Activated CD4-positive, CD25-positive, alpha-beta regulatory T cell treated with anti-CD3 and anti-CD28 coated beads, Interleukin-2, amount 50 U/mL, for 72 hours (primary cell): ENCODE results near the gene CDH4.

Experiments
- DNase-seq: peaks from one replicate; pipeline ENCODE4 v3.0.0; 2021

CDH4 gene

DNA sequence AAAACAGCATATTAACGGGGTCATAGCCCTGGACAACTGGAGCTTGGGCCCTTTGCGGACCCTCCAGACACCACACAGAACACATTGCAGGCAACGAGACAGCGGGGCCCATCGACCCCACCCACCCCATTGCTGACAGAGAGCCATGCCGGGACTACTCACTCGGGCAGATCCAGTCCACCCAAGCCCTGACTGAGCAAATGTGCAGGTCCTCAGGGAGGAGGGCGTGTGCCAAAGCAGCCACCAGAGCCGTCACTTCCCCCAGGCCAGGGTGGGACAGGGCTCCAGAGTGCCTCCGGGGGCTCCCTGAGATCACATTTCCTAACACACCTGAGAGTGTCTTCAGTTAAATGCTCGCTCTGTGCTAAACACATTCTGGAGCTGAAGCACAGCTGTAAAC, 114.9 kb downstream of the CDH4 start:
- DNase-seq: no peak

DNA sequence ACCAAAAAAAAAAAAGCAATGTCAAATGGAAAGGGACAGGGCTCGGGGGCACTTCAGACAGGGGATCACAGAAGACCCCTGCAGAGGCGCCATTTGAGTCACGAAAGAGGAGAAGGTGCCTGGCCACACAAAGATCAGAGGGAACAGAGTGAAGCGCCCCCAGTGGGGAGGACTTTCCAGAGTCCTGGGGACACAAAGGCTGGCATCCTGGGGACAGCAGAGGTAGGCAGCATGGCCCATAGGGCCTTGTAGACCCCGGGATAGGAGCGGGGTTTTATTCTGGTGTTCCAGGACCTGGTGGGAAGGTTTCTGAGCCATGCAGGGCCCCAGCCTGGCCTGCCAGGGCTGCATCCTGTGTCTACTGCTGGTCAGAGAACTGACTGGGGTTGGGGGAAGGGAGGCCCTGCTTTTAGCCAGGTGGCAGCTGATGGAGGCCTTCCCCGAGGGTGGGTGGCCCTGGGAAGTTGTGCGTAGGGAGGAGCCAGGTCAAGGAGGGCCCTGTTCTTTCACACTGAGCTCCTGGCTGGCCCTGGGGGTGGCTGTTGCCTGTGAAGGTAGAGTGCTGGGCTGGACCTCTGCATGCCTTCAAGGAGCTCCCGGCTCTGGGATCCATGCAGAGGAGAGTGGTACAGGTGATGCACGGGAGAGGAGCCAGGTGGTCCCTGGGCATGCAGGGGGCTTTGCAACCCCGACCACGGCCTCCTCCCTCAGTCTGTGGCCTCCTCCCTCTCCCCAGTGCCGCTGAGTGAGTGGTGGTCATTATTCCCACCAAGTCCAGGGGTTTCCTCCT, 117.9 kb downstream of the CDH4 start:
- DNase-seq: no peak

DNA sequence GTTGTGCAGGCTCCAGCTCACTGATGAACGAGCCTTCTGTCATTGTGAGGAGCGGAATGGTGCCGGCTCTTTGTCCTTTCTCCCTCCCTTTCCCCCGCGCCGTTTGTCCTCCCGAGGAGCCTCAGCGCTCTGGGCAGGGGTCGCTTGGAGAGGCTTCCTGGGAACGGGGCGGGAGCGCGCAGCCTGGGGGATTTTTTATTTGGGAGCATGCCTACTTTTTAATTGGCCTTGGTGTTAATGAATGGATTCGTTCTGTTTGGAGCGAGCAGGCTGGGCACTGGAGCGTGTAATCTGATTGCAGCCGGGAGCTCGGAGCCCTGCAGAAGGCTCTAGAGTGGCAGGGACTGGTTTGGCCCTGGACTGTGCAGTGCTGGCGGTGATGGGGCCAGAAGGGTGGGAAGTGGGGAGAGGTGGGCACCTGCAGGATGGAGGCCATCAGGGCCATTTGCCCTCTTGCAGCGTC, 118.8 kb downstream of the CDH4 start:
- DNase-seq: no peak

DNA sequence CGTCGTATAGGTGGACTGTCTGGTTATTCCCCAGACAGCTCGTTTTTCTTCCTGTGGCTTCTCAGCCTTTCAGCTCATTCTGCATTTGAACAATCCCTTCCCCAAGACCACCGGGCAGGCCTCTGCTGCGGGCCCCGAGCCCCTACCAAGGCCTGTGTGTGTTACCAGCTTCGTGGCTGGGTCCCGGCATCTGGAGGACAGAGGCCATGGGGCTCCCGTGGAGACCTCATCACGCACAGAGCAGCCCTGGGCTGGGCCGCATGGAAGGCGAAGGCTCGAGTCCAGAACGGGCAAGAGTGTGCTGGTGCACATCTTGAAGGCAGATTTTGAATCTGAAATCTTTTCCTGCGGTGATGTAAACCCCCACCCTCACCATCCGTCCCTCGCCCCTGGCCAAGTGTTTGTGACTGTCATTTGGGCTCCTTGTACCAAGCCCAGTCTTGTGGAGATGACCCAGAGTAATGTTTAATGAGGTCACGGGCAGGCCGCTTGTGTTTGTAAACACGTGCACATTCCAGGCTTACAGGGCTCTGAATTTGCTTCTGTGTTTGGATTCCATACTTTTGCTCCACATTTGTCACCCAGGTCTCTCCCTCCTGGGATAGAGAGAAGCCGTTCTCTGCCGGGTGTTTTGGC, 119.6 kb downstream of the CDH4 start:
- DNase-seq: no peak

DNA sequence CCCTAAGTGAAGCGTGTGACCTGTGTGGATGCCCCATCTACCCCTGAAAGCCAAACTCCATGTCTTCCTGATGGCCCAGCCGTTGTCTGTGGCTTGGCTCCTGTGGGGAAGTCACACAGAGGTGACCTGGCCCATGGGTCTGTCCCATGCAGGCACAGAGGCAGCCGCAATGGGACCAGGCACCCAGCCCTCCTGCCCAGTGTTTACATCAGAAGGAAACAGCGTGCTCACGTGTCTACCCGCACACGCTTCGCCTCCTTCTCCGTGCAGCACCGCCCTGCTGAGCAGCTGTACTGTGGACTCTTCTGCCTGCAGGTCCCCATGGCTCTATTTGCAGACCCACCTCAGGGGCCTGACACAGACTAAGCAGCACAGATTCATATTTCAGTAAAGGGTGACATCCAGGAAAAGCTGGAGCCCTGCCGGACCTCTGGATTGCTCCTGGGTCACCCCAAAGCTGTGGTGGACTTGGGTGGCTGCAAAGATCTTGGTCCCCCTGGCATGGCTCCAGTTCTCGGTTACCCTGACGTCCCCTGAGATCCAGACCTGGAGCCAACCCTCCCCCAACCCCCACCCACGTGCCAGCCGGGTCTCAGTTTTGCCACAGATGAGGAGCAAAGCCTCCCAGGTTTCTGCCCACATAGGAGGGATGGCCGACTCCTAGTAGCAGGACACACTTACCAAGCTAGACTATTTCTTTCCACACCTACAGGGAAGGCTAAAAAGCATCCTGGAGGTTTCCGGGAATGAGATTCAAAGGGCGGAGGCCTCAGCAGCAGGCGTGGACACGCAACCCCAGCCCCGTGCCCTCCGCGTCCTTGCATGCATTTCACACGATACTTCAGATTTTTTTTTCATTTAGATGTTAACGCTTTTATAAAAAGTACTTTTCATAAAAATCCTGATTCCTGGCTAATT, 120.3 kb downstream of the CDH4 start:
- no peak for DNase-seq

DNA sequence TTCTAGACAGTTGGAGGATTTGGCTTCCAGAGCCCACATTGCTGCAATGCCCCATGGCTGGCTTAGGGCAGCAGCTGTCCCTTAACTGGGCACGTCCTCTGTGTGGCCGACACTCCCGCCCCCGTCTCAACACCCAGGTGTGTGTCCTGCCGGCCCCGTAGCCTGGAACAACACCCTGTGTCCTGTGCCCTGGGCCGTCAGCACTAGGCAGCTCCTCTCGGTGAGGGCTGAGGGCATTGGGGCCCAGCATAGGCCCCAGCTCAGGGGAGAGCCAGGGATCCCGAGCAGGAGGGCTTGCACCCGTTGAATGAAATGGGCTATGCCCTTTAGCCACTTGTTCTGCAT, 121.0 kb downstream of the CDH4 start:
- DNase-seq: no peak

DNA sequence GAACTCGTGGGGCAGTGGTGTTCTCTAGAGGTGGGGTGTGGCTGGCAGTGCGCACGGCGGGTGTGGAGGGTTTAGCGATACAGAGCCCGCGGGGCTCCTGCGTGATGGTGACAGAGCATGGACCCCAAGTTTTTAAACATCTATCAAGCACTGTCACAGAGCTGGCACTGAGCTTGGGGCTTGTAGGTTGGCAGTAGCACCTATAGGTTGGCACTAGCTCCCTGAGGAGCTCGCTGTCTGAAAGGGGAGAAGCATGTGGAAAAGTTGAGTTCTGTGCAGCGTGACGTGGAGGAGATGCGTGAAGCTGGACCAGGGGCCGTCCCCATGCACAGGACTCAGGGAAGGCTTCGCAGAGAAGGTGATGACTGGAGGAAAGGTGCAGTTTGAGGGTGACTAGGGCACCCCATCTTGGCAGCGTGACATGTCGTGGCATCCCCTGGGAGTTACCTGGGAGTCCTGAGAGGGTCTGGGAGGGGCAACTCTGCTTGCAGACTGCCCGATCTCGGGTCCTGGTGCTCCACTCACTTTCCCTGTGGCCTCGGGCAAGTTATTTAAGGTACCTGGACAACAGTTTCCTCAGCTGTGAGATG, 122.0 kb downstream of the CDH4 start:
- DNase-seq: no peak

DNA sequence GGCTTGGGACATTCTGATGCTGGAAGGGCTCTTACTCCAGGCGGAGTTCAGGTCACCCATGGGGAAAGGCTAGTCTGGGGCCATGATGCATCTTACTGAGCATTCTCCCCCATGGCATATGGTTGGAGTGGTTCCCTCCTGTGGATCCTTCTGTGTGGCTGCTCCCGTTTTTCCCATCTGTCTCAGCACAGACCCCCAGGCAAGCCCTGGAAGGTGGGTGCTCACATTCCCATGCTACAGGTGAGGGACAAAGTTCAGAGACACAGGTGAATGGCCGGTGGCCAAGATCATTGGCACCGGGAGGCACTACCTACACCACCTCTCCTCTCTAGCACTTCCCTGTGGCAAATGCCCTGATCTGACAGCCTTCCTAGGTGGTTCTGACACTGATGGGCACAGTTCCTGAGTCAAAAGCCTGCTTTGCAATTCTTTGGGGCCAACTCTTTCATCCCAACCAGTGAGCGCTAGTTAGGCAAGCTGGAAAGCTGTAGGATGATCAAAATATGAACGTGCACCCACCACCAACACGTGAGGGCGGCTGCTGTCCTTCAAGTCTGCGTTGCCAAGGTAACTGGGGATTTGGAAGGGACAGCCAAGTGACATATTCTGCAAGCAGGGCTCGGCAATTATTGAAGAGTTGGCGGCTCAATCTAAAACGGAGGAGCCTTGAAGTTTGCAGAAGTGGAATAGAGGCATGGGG, 124.6 kb downstream of the CDH4 start:
- DNase-seq: no peak

DNA sequence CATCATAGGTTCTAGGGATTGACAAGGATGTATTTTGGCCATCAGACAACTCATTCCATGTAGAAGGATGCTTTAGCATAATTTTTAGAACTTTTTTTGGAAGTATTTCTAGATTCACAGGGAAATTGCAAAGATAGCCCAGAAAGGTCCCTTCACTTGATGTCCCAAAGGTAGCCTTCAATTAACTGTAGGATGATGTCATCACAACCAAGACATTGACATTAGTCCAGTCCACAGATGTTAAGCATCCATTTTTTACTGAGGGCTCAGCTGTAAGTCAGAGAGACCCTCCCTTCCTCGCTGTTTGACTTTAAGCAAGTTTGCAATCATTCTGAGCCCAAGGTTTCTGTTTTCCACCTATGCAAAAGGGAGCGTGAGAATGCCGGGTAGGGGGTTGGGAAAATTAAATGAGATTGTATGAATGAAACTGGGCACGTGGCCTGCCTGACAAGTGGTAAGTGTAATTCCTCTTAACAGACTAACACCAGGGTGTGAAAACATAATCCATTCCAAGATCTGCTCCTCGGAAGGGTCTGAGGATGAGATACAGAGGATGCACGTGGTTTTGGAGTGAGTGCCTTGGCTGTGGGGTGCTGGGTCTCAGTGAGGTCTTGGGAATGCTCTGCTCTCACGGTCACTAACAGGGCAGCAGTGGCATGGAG, 126.8 kb downstream of the CDH4 start:
- no peak for DNase-seq

DNA sequence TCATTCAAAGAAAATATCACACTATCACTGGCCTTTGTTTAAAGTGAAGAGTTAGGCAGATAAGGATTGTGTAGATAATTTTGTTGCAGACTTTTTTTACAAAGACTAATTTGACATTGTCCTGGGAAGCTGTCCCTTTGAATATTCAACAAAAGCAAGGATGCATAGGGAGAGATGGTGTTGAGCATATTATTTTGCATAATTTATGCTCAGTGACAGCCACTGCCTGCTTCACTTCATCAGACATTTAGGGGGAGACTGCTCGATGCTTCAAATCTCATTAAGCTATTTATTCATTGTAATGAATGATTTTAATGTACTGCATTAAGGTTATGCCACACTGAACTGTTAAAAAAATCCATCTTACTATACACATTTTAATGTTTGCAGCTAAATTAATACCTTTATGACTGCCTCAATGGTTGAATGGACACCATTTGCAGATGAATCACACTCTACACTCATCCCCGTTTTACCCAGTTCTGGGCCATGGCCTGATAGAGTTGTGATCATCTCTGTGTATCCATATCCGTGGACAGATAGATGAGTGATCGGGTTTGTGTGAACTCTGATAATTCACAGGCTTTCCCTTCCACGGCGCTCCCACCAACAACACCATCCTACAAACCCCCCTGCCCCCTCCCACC, 128.0 kb downstream of the CDH4 start:
- no peak for DNase-seq

DNA sequence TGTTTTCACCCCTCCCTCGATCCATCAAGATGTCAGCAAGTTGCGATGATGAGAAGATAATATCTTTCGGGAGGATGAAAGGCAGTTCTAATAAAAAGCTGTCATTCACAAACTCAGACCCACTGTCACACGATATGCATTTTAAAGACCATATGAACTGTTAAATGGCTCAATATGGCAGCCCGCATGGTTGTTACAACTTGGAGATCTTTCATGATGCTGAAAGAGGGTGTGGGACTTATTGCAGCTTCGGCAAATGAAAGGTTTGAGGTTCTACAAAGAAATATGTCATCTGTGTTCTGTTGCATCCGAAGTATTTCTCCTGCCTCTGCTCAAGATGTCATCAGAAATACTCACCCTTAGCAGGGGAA, 128.5 kb downstream of the CDH4 start:
- DNase-seq: no peak

DNA sequence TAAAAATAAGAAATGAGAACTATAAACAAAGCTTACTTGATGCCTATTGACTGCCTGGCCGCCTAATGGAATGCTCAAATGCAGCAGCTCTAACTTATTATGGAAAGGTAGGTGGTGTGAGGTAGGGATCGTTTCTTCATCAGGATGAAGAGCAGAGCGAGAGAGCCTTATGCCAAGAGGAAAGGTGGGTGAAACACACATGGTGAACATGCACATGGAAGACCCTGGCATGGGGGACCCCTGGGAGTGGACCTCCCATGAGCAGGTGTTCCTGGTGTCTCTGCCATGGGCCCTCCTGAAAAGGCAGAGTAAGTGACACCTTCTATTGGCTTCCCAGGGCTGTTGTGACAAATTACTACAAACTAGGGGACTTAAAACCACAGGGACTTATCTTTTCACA, 130.1 kb downstream of the CDH4 start:
- no peak for DNase-seq

DNA sequence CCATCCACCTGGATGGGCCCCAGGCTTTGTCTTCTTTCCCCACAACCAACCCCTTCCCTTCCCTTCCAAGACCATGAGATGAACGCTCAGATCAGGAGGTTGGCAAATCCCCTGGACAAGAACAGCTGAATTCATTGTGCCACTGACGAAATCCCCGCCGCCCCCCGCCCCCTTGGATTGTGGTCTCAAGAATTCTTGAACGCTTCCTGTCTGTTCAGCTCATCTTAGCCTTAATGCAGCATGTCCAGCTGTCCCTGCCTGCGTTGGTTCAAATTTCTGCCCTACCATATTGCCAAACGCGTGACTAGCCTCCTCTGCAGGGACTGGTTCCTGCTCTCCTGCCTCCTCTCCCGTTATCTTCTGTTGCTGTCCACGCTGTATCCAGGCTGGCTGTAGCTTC, 133.2 kb downstream of the CDH4 start:
- no peak for DNase-seq

DNA sequence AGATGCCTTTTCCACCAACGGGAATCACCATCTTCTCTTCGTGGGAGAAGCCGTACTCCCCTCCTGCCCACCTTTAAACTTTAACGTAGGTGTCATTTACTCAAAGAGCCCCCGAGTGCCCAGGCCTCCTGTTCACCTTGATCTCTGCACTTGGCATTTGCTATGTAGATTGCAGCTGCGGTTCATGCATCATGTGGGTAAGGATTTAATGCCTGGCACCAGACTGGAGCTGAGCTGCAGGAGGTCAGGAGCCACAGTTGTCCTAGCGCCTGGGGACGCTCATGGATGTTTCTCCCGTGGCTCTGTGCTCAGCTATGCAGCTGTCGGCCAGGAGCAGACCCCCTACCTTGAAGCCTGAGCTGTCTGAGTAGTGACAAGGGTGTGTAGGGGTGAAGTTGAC, 133.7 kb downstream of the CDH4 start:
- no peak for DNase-seq

DNA sequence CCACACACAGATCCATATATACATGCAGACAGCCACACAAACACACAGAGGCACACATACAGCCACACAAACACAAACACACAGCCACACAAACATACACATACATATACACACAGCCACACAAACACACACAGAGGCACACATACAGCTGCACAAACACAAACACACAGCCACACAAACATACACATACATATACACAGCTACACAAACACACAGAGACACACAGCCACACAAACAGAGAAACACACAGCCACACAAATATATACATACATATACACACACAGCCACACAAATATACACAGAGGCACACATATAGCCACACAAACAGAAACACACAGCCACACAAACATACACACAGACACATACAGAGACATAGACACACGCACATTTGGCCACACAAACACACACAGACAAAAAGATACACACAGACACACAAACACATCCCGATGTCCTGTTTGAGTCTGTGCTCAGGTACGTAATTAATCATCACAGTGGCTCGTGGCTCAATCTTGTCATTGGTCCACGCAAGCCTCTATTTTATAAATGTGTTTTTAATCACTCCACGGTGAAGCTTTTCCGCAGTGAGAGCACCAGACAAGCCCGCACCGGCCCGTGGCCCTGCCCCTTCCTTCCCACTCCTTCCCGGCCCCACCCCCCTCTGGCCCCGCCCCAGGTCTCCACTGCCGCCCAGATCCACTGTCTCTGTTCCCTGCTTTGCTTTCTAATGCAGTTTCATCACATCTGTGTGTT, 135.3 kb downstream of the CDH4 start:
- no peak for DNase-seq

DNA sequence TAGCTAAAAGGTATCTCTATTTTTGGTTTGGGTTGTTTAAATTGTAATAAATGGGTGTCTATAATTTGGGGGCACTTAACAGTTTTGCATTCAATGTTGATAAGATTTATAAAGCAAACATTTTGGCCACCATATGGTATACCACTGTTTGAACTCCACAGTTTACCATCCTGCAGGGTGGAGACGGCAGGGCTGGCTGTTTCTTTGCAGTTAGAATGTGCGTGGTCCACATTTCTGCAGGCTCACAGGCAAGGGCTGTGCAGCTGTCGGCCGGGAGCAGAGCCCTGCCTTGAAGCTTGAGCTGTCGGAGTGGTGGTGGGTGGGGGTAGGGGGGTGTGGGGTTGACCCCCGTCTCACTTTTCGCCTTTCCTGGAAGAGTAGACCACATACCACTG, 135.9 kb downstream of the CDH4 start:
- DNase-seq: no peak

DNA sequence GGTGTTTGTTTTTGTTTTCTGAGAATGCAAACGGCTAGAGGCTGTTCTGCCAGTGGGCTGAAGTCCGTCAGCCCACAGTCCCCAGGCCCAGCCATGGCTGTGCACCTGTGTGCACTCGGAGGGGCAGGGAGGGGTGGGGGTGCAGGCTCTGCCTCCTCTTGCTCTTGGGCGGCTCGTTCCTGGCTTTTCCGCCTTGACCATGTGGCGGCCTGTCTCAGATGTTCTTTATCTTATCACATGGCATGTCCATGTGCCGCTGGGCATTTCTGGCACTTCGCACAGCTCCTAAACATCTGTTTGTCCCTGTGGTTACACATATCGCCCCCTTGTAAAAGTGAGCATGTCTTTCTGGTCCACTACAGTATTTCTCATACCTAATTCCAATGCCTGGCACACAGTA, 137.0 kb downstream of the CDH4 start:
- DNase-seq: no peak

DNA sequence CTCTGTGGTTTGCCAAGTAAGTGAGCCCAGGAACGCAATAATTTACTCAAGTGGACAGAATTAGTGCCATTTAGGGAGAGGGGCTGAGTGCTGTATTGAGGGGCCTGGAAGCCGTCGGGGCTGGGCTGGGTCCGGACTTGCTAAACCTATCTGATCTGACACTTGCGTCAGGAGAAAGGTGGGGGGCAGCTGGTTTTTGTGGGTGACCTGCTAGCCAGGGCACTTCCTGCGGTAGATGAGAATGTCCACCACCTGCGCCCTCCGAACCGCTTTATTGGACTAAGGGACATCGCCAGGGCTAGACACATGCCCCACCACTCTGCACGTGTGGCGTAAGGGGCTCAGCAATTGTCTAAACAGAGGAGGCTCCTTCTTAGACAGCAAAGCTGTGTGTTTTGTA, 139.1 kb downstream of the CDH4 start:
- no peak for DNase-seq

DNA sequence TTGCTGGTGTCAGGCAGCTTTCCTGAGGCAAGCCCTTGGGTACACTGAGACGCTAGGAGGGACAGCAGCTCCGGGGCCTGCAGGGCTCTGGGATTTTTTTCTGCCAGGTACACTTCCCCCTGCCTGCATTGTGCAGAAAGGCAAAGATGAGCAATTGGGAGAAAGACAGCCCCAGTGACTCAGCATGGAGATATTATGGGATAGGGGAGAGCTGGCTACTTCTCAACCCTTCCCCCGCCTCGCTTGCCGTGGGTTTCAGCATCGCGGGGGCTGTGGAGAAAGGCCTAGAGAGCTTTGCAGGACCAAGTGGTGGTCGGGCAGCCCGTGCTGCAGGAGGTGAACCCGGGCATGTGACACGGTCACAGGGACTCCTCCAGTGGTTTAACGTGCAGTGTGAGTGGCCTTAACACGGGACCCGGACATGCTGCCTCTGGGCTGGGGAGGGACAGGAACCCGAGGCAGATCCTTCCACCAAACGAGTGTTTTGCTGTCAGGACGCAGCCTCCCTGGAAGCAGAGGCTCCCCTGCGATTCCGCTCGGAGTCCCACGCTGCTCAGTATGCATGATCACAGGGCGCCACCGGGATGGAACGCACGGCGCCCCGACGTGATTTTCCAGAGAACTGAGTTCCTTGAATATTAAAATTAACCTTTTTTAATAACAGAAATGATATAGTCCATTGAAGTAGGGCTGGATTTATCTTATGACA, 139.9 kb downstream of the CDH4 start:
- DNase-seq: no peak

DNA sequence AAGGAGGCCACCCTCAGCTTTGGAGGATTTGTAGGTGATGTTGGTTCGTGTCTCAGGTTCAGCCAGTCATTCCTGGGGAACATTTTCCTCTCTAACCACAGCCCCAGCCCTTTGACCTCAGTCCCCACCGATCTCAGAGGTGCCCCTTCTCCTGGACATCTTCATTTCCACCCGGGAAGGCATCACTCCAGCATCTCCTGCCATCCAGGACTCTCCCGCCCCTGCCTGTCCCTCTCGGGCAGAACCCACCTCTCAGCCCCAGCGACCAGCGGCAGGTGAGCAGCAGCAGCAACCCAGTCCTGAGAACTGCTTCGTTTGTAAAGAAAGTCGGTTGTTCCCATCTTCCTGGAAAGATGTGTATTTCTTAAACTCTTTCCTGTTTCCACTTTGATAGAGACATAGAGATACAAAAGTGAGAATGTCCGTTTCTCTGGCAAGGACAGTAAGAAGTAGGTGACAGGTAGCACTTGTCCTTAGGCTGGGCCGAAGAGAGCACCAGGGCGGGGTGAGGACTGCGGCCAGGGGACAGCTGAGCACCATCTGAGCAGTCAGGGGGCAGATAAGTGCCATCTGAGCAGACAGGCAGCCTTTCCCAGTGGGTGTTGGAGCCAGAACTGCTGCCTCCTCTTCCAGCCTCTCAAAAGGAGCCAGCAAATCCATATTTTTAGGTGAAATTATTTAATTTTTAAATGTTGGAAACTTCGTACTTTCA, 142.2 kb downstream of the CDH4 start:
- no peak for DNase-seq
